Posterior vena cava (tissue), 2 donors: ENCODE data around the gene HOXB1. TPM values are rescaled to one million over a fixed set of nuclear protein-coding genes. Genes with fewer than 3 reads are reported as not detected.
"Not testable (repeated sequence)": the region's sequence is repeated elsewhere in the genome, so short reads cannot be mapped to it uniquely, and the experiment has no call there.

Source experiments
- DNase-seq: peaks from one replicate; pipeline ENCODE4 v3.0.0-alpha.2; 2020; ENCODE audit warnings: low spot score
- intact Hi-C, 2 donors: fragments of 100-400 bp; cut with DNase I; formaldehyde crosslinking; loops; one replicate each; pipeline versions ENCODE4 v1.14.1 to v1.14.2; 2022 to 2023
- total RNA-seq, 2 donors: library from RNA; stranded (reverse); fragmentation: NEBNext Ultra II Directional; extraction: Animal tissue kit (Norgen Biotek cat#: 25700); gene quantifications; one replicate each; pipeline ENCODE4 v1.2.1, GENCODE V29; 2021
- donor health status: DM: yes; HTN: yes; CAD: no.
- donor health status: DM: yes; HTN: yes; CAD: no.

The HOXB1 gene
- total RNA-seq, 2 donors from 2014 or later, result not detected

- no peak for DNase-seq
- intact Hi-C loops, result loop anchor here in 1 of 2 donors (2.0 kb wide), 1 partner anchor 24 kb away; no protein-coding TSS in a partner anchor
Measured at GRCh38 chr17:48546137-48546923, 15.5 kb upstream of the HOXB1 start.

GRCh38 chr17:48545539-48545938 lies 14.7 kb upstream of the HOXB1 start:
- intact Hi-C loops, result no loop called here
- no peak for DNase-seq

DNA sequence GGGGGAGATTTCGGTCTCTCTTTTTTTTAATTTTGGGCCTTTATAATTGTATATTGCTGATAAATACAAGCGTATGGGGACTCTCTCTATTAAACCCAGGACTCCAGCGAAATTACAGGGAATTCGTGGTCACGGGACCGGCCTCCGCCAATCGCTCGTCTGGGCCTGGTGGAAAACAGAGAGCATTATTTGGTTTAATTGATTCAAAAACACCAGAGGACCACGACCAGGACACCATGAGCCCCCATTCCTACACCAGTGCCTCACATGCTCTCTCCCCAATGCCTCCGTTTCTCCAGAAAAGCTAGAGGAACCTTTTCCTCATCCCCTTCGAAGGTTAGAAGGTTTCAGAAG lies 14.2 kb upstream of the HOXB1 start, which contains the start of gene HOXB2:
HOXB2 (minus strand) TSS at position 88 of the 354 bp plus-strand sequence. CDS start 198 bp downstream, outside the sequence.
- DNase-seq, result no peak
- intact Hi-C loops, result no loop called here

- intact Hi-C loops, result loop anchor here in 1 of 2 donors (5.0 kb wide), 1 partner anchor 52 kb away; no protein-coding TSS in a partner anchor
Measured at GRCh38 chr17:48544349-48545021, 13.7 kb upstream of the HOXB1 start.

GRCh38 chr17:48543854-48544348 lies 13.1 kb upstream of the HOXB1 start:
- intact Hi-C loops, result loop anchor here in 1 of 2 donors (5.0 kb wide), 1 partner anchor 52 kb away; no protein-coding TSS in a partner anchor
- DNase-seq, result no peak

More at GRCh38 chr17:48544349-48545021, 13.7 kb upstream of the HOXB1 start:
- peak; percentile 97 for DNase-seq

- intact Hi-C loops, result loop anchor here in 1 of 2 donors (5.0 kb wide), 1 partner anchor 51 kb away; no protein-coding TSS in a partner anchor
- DNase-seq, result no peak
Measured at GRCh38 chr17:48543107-48543853, 12.5 kb upstream of the HOXB1 start.

DNA sequence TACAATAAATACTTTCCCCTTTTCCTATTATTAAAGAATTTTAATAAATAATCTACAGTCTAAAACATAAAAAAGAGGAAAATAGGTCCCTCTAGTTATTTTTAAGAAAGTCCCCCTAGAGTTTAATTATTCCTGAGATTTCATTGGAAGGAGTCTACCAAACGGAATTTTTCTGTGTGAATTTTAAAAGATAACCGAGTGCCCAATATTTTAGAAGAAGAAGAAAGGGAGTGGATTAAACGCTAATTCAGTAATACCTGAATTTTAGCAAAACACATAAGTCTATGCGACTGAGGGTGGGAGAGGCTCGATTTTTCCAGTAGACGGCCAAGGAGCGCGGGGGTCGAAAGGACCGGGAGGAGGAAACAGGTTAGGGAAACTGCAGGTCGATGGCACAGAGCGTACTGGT lies 11.9 kb upstream of the HOXB1 start:
- intact Hi-C loops, result loop anchor here in 1 of 2 donors (5.0 kb wide), 1 partner anchor 50 kb away; no protein-coding TSS in a partner anchor
- DNase-seq, result no peak

DNA sequence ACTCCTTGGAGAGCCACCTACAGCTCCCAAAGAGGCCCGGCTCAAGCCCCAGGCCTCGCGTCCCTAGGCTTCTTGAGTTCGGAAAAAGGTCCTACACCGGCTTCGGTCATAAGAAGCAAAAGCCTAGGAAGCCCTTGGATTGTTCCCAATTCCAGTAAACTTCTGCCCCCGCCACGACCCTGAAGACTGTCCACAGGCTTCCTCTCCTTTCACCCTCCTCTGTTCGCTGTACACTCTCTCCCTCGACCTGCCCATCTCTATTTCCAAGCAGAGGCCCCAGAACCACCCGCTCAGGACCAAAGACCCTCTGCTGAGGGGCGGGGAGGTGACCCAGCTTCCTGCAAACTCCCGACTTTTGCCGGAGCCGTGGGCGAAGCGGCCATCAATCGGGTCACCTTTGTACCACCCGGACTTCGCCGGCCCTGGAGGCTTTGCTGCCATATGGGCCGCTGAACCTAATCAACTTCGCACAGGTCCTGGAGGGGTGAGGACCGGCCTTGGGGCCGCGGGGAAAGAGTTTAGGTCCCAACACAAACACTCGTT lies 11.4 kb upstream of the HOXB1 start:
- intact Hi-C loops, result loop anchor here in 1 of 2 donors (5.0 kb wide), 1 partner anchor 50 kb away; no protein-coding TSS in a partner anchor
- no peak for DNase-seq

- peak; percentile 93 for DNase-seq
- intact Hi-C loops, result loop anchor here in 1 of 2 donors (5.0 kb wide), 1 partner anchor 49 kb away; no protein-coding TSS in a partner anchor
Measured at GRCh38 chr17:48541577-48542113, 10.8 kb upstream of the HOXB1 start.

- intact Hi-C loops, result loop anchor here in 1 of 2 donors (5.0 kb wide), 1 partner anchor 49 kb away; no protein-coding TSS in a partner anchor
- DNase-seq, result no peak
Measured at GRCh38 chr17:48541036-48541576, 10.3 kb upstream of the HOXB1 start.

DNA sequence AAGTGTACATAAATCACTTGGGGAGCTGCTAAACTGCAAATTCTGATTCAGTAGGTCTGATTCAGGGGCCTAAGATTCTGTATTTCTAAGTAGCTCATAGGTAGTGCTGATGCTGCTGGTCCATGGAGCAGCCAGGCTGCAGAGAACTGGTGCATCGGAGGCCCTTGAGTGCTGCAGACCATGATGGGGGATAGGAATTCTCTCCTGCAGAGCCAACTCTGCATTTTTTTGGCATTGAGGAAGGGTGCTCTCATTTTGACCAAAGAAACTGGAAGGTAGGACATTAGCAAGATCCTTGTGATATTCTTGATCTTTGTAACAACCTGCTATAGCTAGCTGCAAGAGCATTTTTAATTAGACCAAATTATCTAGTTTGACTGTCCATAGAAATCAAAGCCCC lies 9.4 kb upstream of the HOXB1 start:
- DNase-seq, result no peak
- intact Hi-C loops, result loop anchor here in 1 of 2 donors (5.0 kb wide), 1 partner anchor 48 kb away; no protein-coding TSS in a partner anchor

- intact Hi-C loops, result loop anchor here in 1 of 2 donors (5.0 kb wide), 1 partner anchor 37 kb away; no protein-coding TSS in a partner anchor
- DNase-seq, result no peak
Measured at GRCh38 chr17:48539177-48539576, 8.4 kb upstream of the HOXB1 start.

DNA sequence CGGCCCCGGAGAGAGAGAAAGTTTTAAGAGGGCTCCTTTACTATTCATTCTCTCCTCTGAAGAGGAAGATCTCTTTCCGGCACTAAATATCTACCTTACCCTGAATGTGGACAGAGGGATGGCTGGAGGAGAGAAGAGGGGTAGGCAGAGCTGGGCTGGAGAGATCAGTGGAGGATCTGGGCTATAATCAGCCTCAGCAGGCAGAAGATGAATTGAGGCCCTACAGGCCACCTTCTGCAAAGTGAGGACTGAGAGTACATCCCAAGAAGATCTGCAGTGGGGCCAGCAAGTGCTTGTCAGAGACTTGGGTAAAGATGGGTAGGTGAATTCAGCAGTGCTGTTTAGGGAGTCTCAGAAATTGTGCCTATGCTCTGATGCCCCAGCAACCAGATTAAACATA lies 6.5 kb upstream of the HOXB1 start:
- no peak for DNase-seq
- intact Hi-C loops, result loop anchor here in 1 of 2 donors (5.0 kb wide), 1 partner anchor 35 kb away; no protein-coding TSS in a partner anchor

GRCh38 chr17:48535793-48536559 lies 5.2 kb upstream of the HOXB1 start:
- intact Hi-C loops, result loop anchor here in 1 of 2 donors (5.0 kb wide), 1 partner anchor 34 kb away; no protein-coding TSS in a partner anchor
- DNase-seq, result not testable (repeated sequence)

GRCh38 chr17:48532261-48532660 lies 1.4 kb upstream of the HOXB1 start:
- intact Hi-C loops, result no loop called here
- DNase-seq, result no peak

DNA sequence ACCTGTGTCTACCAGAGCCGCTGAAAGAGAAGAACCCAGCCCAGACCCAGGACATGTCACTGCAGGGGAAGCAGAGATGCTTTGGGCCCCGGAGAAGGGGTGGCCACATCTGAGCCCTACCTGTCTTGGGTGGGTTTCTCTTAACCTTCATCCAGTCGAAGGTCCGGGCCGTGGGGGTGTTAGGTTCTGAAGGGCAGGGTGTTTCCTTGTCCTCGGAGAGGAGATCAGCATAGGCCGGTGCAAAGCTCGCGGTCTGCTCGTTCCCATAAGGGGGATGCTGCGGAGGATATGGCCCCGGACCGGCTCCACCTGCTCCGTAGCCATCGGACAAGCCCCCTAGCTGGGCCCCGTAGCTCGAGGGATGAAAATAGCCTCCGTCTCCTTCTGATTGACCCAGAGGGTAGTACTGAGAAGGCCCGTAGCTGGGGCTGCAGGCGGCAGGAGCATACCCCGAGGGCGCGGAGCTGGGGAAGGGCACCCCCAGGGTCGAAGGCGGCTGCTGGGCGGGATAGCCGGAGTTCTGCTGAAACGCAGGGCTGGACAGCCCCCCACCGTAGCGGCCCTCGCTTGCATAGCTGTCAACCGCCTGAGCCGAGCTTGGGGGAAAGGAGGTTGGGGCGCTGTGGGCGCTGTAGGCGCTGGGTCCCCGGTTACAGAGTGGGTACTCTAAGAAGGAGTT lies 464 bp downstream of the HOXB1 start:
- DNase-seq, result no peak
- intact Hi-C loops, result no loop called here

DNA sequence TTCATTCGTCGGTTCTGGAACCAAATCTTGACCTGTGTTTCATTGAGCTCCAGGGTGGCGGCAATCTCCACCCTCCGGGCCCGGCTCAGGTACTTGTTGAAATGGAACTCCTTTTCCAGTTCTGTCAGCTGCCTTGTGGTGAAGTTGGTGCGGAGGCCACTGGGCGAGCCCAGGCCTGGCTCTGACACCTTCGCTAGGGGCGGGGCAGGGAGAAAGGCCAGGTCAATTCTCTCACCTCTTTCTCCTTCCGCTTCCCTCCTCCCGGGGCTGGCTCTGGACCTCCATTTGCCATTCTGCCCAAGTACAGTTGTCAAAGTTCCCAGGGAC lies 1.2 kb downstream of the HOXB1 start:
- intact Hi-C loops, result no loop called here
- DNase-seq, result no peak
